GM21367 (cell line): ENCODE measurements around the gene TMEM259.

Source experiments
- ATAC-seq: cut with Tn5 transposase; IDR thresholded peaks from one replicate; pipeline ENCODE4 v1.9.1; 2021; ENCODE audit not compliant: unreplicated experiment

TMEM259 gene

DNA sequence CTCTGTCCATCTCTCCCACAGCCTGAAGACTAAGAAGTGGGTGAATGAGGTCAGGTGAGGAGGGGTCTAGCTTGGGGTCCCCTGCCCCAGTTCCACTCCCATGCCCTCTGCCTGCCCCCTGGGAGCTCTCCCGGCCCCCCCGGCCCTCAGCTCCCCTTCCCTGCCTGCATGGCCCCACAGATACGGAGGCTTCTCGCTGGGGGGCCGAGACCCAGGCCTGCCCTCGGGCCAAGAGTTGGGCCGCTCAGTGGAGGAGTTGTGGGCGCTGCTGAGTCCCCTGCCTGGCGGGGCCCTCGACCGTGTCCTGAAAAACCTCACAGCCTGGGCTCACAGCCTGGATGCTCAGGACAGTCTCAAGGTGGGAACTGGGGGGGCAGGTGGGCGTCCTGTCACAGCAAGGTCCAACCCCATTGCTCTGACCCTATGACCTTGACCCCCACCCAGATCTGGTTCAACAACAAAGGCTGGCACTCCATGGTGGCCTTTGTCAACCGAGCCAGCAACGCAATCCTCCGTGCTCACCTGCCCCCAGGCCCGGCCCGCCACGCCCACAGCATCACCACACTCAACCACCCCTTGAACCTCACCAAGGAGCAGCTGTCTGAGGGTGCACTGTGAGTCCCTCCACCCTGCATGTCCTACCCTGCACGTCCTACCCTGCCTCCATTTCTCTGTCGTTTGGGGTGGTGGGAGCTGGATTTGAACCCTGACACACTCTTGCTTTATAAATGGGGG lies 35.1 kb upstream of the TMEM259 start:
- ATAC-seq, result no peak

DNA sequence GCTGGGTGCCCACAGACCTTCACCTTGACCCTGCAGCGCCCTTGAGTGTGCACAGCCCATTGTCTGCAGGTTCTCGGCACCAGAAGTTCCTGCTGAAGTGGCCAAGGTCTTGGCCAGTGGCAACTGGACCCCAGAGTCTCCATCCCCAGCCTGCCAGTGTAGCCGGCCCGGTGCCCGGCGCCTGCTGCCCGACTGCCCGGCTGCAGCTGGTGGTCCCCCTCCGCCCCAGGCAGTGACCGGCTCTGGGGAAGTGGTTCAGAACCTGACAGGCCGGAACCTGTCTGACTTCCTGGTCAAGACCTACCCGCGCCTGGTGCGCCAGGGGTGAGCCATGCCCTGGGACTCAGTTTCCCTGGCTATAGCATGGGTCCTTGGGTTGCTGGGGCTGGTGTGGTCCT lies 34.1 kb upstream of the TMEM259 start:
- ATAC-seq, result no peak

DNA sequence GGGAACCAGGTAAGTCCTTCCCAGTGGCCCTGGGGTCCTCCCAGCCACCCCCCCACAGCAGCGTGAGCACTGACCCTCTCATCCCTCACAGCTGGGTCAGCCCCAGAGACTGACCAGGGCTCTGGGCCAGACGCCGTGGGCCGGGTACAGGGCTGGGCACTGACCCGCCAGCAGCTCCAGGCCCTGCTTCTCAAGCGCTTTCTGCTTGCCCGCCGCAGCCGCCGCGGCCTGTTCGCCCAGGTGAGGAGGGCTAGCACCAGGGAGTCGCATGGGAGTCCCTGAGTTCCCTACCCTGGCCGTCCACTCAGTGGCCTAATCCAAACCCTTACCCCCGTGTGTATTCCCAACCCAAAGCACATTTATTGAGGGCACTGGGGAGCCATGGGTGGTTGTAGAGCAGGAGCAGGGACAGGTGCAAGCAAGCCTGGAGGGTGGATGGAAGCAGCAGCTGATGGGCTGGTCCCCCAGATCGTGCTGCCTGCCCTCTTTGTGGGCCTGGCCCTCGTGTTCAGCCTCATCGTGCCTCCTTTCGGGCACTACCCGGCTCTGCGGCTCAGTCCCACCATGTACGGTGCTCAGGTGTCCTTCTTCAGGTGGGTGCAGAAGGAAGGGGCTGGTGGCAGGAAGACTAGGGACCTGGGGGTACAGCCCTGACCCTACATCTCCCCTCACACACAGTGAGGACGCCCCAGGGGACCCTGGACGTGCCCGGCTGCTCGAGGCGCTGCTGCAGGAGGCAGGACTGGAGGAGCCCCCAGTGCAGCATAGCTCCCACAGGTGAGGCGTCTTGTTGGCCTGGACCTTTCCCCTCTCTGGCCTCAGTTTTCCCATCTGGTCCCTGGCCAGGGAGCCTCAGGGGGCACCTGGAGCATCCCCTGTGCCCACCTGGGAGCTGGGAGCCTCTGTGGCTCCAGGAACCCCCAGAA lies 33.4 kb upstream of the TMEM259 start:
- no peak for ATAC-seq

DNA sequence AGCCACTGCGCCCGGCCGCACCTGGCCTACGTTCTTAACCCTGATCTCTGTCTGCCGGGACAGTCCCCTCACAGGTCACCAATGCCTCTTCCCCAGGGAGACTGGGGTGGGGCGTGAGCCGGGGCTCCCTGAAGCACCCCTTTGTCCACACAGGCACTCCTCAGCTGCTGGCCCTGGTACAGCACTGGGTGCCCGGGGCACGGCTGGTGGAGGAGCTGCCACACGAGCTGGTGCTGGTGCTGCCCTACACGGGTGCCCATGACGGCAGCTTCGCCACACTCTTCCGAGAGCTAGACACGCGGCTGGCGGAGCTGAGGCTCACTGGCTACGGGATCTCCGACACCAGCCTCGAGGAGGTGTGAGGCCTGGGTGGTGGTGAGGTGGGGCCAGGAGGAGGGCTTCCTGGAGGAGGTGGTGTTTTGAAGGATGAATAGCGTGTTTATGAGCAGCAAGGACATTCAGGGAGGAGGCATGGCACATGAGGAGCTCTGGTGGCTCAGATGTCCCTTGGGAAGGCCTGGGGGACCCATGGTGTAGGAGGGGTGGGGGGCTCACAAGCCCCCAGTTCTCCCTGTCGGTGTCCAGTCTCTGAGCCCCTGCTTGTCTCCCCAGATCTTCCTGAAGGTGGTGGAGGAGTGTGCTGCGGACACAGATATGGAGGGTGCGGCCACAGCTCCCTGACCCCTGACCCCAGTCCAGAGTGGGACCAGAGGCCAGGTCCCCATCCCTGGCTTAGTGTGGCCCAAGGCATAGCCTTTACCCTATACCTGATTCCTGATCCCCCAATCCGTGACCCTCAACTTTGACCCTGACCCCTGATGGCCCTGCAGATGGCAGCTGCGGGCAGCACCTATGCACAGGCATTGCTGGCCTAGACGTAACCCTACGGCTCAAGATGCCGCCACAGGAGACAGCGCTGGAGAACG lies 32.5 kb upstream of the TMEM259 start:
- no peak for ATAC-seq

DNA sequence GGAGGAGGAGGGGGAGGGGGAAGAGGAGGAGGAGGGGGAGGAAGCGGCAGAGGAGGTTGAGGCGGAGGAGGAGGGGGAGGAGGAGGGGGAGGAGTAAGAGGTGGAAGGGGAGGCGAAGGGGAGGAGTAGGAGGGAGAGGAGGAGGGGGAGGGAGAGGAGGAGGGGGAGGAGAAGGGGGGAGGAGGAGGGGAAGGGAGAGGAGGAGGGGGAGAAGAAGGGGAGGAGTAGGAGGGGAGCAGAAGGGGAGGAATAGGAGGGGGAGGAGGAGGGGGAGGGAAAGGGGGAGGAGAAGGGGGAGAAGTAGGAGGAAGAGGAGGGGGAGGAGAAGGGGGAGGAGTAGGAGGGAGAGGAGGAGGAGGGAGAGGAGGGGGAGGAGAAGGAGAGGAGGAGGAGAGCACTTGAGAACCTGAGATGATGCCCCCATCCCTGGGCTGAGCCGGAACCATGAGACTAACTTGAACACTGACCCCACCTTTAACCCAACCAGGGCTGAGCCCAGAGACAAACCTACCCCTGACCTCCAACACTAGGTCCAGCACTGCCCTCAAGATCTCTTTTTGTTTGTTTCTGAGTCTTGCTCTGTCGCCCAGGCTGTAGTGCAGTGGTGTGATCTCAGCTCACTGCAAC lies 31.5 kb upstream of the TMEM259 start:
- no peak for ATAC-seq

DNA sequence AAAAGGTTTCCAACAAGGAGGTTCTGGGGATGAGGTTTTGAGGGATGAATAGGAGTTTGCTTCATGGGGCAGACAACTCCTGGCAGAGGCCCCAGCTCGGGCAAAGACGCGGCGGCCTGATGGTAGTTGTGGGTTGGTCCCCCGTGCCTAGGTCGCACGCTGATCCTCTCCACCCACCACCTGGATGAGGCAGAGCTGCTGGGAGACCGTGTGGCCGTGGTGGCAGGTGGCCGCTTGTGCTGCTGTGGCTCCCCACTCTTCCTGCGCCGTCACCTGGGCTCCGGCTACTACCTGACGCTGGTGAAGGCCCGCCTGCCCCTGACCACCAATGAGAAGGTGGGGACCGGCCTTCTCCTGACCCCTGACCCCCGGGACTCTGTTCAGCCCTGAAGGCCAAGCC lies 30.9 kb upstream of the TMEM259 start:
- no peak for ATAC-seq

DNA sequence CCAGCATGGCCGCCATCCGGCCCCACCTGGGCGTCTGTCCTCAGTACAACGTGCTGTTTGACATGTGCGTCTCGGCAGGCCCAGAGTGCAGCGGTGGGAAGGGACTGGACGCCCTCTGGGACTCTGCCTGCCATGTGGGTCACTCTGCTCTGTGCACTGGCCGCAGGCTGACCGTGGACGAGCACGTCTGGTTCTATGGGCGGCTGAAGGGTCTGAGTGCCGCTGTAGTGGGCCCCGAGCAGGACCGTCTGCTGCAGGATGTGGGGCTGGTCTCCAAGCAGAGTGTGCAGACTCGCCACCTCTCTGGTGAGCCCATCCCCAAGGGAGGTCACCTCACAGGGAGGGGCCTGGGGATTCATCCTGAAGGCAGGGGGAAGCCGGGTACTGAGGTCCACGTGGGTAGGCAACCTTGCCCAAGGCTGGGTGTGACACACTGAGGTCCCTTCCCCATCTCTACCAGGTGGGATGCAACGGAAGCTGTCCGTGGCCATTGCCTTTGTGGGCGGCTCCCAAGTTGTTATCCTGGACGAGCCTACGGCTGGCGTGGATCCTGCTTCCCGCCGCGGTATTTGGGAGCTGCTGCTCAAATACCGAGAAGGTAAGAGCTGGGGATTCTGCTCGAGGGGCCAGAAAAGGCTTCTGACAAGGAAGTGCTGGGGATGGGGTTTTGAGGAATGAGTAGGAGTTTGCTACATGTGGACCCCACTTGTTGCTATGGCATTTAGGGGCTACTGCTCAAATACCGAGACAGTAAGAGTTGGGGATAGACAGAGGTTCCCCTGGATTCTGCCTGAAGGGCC lies 30.3 kb upstream of the TMEM259 start:
- no peak for ATAC-seq

DNA sequence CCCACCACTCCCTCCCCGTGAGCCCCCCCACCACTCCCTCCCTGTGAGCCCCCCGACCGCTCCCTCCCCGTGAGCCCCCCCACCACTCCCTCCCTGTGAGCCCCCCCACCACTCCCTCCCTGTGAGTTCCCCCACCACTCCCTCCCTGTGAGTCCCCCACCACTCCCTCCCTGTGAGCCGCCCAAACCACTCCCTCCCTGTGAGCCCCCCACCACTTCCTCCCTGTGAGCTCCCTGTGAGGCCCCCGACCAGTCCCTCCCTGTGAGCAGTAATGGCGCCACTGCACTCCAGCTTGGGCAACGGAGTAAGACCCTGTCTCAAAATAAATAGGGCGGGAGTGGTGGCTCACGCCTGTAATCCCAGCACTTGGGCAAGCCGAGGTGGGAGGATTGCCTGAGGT lies 28.9 kb upstream of the TMEM259 start:
- ATAC-seq, result no peak

DNA sequence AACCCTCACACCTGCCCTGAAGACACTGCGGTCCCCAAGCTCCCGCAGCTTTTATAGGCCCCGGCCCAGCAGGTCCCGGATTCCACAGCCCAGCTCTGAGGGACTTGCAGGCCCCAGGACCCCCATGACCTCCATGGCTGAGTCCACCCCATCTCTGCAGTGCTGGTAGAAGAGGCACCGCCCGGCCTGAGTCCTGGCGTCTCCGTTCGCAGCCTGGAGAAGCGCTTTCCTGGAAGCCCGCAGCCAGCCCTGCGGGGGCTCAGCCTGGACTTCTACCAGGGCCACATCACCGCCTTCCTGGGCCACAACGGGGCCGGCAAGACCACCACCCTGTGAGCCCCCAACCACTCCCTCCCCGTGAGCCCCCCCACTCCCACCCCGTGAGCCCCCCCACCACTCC lies 28.2 kb upstream of the TMEM259 start:
- no peak for ATAC-seq

DNA sequence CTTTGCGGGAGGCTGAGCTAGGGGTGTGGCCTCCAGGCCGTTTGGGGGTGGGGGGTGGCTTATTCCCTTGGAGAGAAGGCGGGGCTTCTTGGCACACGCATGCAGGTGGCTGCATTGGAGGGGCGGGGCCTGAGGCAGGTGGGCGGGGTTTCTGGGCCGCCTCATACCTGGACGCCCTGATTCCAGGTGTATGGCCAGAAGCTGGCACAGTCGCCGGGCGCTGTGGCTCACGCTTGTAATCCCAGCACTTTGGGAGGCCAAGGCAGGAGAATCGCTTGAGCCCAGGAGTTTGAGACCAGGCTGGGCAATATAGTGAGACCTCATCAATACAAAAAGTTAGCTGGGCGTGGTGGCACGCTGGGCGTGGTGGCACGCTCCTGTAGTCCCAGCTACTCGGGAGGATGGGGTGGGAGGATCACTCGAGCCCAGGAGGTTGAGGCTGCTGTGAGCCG lies 26.8 kb upstream of the TMEM259 start:
- ATAC-seq, result no peak

DNA sequence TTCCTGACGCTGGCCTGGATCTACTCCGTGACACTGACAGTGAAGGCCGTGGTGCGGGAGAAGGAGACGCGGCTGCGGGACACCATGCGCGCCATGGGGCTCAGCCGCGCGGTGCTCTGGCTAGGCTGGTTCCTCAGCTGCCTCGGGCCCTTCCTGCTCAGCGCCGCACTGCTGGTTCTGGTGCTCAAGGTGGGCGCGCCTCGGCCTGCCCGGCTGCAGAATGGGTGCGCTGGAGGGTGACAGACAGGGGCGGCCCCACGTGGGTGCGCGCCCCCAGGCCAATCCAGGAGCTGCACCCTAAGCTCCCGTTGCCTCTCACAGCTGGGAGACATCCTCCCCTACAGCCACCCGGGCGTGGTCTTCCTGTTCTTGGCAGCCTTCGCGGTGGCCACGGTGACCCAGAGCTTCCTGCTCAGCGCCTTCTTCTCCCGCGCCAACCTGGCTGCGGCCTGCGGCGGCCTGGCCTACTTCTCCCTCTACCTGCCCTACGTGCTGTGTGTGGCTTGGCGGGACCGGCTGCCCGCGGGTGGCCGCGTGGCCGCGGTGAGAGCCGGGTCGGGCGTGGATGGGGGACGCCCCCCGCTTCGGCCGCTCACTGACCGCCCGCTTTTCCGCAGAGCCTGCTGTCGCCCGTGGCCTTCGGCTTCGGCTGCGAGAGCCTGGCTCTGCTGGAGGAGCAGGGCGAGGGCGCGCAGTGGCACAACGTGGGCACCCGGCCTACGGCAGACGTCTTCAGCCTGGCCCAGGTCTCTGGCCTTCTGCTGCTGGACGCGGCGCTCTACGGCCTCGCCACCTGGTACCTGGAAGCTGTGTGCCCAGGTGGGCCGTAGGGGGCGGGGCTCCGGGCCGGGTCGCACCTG lies 26.1 kb upstream of the TMEM259 start:
- ATAC-seq, result no peak

DNA sequence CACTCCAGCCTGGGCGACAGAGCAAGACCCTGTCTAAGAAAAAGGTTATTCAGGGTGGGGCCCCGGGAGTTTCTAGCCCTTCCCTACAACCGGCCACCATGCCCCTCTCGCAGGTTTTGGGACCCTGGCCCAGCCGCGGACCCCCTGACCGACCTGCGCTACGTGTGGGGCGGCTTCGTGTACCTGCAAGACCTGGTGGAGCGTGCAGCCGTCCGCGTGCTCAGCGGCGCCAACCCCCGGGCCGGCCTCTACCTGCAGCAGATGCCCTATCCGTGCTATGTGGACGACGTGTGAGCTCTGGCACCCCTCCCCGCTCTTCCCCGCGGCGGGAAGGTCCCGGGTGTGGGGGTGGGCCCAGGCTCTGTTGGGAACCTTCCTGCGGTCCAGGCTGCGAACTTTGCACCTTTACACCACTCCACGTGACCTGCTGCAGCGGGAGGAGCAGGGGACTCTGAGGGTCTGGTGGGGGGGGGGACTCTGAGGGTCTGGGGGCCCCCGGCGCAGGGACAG lies 25.2 kb upstream of the TMEM259 start:
- no peak for ATAC-seq

DNA sequence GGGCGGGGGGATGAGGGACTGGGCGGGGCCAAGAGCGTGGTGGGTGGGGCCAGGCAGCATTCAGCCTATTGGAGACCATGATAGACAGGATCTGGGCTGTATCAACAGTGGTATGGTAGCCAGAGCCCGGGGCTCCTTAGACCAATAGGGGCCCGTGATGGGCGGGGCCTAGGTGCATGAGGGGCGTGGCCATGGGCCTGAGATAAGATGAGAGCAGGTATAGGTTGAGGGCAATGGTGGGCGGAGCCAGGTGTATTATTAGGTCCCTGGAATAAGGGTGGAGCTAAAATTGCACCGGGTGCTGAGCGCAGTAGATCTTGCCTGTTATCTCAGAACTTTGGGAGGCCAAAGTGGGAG lies 24.3 kb upstream of the TMEM259 start:
- no peak for ATAC-seq

DNA sequence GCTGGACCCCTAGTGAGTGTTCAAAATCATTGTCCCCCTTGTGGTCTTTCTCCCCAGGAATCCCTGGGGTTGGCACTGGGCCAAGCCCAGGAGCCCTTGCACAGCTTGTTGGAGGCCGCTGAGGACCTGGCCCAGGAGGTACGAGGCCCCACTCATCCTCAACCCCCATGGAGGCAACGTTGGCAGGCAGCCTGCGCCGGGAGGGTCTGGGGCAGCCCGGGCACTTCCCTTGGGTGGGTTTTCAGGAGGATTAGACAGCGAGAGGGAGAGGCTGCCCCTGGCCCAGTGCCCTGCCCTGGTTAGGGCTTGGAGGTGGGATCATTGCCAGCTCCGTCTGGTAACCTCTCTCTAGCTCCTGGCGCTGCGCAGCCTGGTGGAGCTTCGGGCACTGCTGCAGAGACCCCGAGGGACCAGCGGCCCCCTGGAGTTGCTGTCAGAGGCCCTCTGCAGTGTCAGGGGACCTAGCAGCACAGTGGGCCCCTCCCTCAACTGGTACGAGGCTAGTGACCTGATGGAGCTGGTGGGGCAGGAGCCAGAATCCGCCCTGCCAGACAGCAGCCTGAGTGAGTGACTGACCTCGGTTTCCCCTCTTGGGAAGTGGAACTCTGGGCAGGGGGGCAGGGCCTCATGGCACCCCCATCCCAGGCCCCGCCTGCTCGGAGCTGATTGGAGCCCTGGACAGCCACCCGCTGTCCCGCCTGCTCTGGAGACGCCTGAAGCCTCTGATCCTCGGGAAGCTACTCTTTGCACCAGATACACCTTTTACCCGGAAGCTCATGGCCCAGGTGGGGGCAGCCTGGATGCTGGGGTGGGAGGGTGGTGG lies 22.0 kb upstream of the TMEM259 start:
- no peak for ATAC-seq

DNA sequence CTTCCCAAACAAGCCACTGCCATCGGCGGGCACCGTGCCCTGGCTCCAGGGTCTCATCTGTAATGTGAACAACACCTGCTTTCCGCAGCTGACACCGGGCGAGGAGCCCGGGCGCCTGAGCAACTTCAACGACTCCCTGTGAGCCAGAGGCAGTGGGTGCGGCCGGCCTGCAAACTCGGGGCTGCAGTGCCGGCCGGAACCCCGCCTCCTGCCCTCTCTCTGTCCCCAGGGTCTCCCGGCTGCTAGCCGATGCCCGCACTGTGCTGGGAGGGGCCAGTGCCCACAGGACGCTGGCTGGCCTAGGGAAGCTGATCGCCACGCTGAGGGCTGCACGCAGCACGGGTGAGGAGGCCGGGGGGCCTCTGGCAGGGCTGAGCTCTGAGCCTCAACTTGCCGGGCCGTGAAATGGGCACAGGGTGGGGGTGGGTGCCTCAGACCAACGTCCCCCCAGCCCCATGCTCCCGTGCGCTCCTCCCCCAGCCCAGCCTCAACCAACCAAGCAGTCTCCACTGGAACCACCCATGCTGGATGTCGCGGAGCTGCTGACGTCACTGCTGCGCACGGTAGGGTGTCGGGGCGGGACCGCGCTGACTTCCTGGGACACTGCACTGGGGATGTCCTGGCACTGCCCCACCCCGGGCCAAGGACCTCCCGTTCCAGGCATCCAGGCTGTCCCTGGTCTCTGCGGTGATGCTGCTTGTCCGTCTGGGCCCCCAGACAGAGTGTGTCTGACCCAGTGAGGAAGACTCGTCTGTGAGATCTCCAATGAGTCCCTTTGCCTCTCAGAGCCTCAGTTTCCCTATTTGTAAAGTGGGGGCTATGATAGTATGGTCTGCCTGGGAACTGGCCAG lies 21.1 kb upstream of the TMEM259 start:
- no peak for ATAC-seq

DNA sequence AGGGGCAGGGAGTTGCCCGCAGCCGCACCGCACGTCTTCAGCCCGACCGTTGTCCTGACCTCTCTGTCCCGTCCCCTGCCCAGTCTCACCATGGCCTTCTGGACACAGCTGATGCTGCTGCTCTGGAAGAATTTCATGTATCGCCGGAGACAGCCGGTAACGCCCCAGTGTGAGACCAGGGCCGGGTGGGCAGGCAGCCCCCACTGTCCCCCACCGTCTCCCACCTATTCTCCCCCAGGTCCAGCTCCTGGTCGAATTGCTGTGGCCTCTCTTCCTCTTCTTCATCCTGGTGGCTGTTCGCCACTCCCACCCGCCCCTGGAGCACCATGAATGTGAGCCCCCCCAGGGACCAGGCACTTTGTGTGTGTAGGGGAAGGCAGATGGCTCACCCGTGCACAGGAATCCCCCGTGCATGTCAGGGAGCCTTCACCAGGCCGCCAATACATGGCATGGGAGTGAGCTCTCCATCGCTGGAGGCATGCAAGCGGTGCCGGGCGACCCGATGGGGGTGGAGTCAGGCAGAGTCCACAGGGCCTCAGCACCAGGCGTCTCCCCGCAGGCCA lies 20.4 kb upstream of the TMEM259 start:
- ATAC-seq, result no peak
